Rectal smooth muscle tissue (tissue), 1 donor: Measurements from ENCODE around the gene PHF3.

Experiments
- H3K27ac ChIP-seq: one replicate; pipeline ENCODE4 v1.7.0; 2013; ENCODE audit warnings: low read depth, low read length, inconsistent platforms
- H3K27me3 ChIP-seq: one replicate; pipeline ENCODE4 v1.7.0; 2013; ENCODE audit warnings: low read length; ENCODE audit not compliant: control insufficient read depth, insufficient read depth
- H3K36me3 ChIP-seq: one replicate; pipeline ENCODE4 v1.7.0; 2013; ENCODE audit warnings: low read length; ENCODE audit not compliant: control insufficient read depth, insufficient read depth
- H3K4me1 ChIP-seq: one replicate; pipeline ENCODE4 v1.7.0; 2013; ENCODE audit warnings: low read length; ENCODE audit not compliant: control insufficient read depth, insufficient read depth
- H3K4me3 ChIP-seq: one replicate; pipeline ENCODE4 v1.7.0; 2013; ENCODE audit warnings: low read length
- H3K9ac ChIP-seq: one replicate; pipeline ENCODE4 v1.7.0; 2013; ENCODE audit warnings: low read length

PHF3 gene

GRCh38 chr6:63660757-63661156 lies 25.2 kb downstream of the PHF3 start:
- Histone ChIP-seq H3K27ac (no peak overlapping the region), H3K4me3 (no peak overlapping the region), H3K9ac (no peak overlapping the region), H3K27me3 (no peaks in the 10 kb centered on the region), H3K4me1 (no peaks in the 10 kb centered on the region), H3K36me3 (no peaks in the 10 kb centered on the region)

- H3K4me1 ChIP-seq: no peaks in the 10 kb centered on the region
- H3K9ac ChIP-seq: no peak overlapping the region
- H3K27me3 ChIP-seq: no peaks in the 10 kb centered on the region
- H3K27ac ChIP-seq: no peak overlapping the region
- H3K36me3 ChIP-seq: no peaks in the 10 kb centered on the region
- no peak overlapping the region for H3K4me3 ChIP-seq
Observed at GRCh38 chr6:63661769-63662168, 26.2 kb downstream of the PHF3 start.

GRCh38 chr6:63663147-63663955 lies 27.7 kb downstream of the PHF3 start:
- no peaks in the 10 kb centered on the region for H3K4me1 ChIP-seq
- H3K27ac ChIP-seq: no peak overlapping the region
- H3K9ac ChIP-seq: no peak overlapping the region

GRCh38 chr6:63663956-63664281 lies 28.3 kb downstream of the PHF3 start:
- no peak overlapping the region for H3K9ac ChIP-seq
- no peak overlapping the region for H3K4me3 ChIP-seq
- no peaks in the 10 kb centered on the region for H3K4me1 ChIP-seq
- no peak overlapping the region for H3K27ac ChIP-seq
- no peaks in the 10 kb centered on the region for H3K36me3 ChIP-seq
- no peaks in the 10 kb centered on the region for H3K27me3 ChIP-seq

More at GRCh38 chr6:63663147-63663955, 27.7 kb downstream of the PHF3 start:
- Histone ChIP-seq H3K36me3 (no peaks in the 10 kb centered on the region), H3K4me3 (no peak overlapping the region), H3K27me3 (no peaks in the 10 kb centered on the region)

- Histone ChIP-seq H3K4me1 (peaks cover 2% of the 10 kb centered on the region), H3K27ac (no peak overlapping the region), H3K9ac (no peak overlapping the region), H3K4me3 (no peak overlapping the region), H3K27me3 (no peaks in the 10 kb centered on the region), H3K36me3 (no peaks in the 10 kb centered on the region)
Observed at GRCh38 chr6:63671098-63671754, 35.6 kb downstream of the PHF3 start.

- H3K4me1 ChIP-seq: peaks cover 2% of the 10 kb centered on the region
Observed at GRCh38 chr6:63672582-63673129, 37.1 kb downstream of the PHF3 start.

GRCh38 chr6:63673692-63674091 lies 38.1 kb downstream of the PHF3 start:
- Histone ChIP-seq H3K4me3 (no peak overlapping the region), H3K27me3 (no peaks in the 10 kb centered on the region), H3K27ac (no peak overlapping the region), H3K9ac (no peak overlapping the region), H3K36me3 (no peaks in the 10 kb centered on the region), H3K4me1 (peaks cover 2% of the 10 kb centered on the region)

More at GRCh38 chr6:63672582-63673129, 37.1 kb downstream of the PHF3 start:
- Histone ChIP-seq H3K27ac (no peak overlapping the region), H3K27me3 (no peaks in the 10 kb centered on the region), H3K4me3 (no peak overlapping the region), H3K36me3 (no peaks in the 10 kb centered on the region), H3K9ac (no peak overlapping the region)

GRCh38 chr6:63674635-63675034 lies 39.0 kb downstream of the PHF3 start:
- no peak overlapping the region for H3K4me3 ChIP-seq
- H3K4me1 ChIP-seq: peaks cover 2% of the 10 kb centered on the region
- no peak overlapping the region for H3K9ac ChIP-seq
- no peak overlapping the region for H3K27ac ChIP-seq
- no peaks in the 10 kb centered on the region for H3K36me3 ChIP-seq
- H3K27me3 ChIP-seq: no peaks in the 10 kb centered on the region

GRCh38 chr6:63675138-63675537 lies 39.5 kb downstream of the PHF3 start:
- Histone ChIP-seq H3K27me3 (no peaks in the 10 kb centered on the region), H3K9ac (no peak overlapping the region), H3K36me3 (peaks cover 2% of the 10 kb centered on the region), H3K27ac (no peak overlapping the region), H3K4me1 (peaks cover 2% of the 10 kb centered on the region), H3K4me3 (no peak overlapping the region)

GRCh38 chr6:63676412-63677114 lies 41.0 kb downstream of the PHF3 start:
- H3K4me3 ChIP-seq: no peak overlapping the region
- H3K36me3 ChIP-seq: peaks cover 2% of the 10 kb centered on the region
- H3K27ac ChIP-seq: no peak overlapping the region
- no peaks in the 10 kb centered on the region for H3K27me3 ChIP-seq
- no peaks in the 10 kb centered on the region for H3K4me1 ChIP-seq
- no peak overlapping the region for H3K9ac ChIP-seq

- Histone ChIP-seq H3K36me3 (peaks cover 2% of the 10 kb centered on the region), H3K4me1 (no peaks in the 10 kb centered on the region)
Observed at GRCh38 chr6:63677282-63677681, 41.7 kb downstream of the PHF3 start.

GRCh38 chr6:63683071-63683603 lies 47.5 kb downstream of the PHF3 start:
- H3K9ac ChIP-seq: no peak overlapping the region
- no peaks in the 10 kb centered on the region for H3K27me3 ChIP-seq
- H3K27ac ChIP-seq: no peak overlapping the region
- peaks cover 7% of the 10 kb centered on the region for H3K36me3 ChIP-seq
- H3K4me3 ChIP-seq: no peak overlapping the region
- no peaks in the 10 kb centered on the region for H3K4me1 ChIP-seq

More at GRCh38 chr6:63677282-63677681, 41.7 kb downstream of the PHF3 start:
- no peaks in the 10 kb centered on the region for H3K27me3 ChIP-seq
- H3K4me3 ChIP-seq: no peak overlapping the region
- no peak overlapping the region for H3K27ac ChIP-seq
- no peak overlapping the region for H3K9ac ChIP-seq
